Tibial nerve (tissue), 4 donors: ENCODE measurements around the gene MICU1. TPM values are rescaled to one million over a fixed set of nuclear protein-coding genes. Genes with fewer than 3 reads are reported as not detected.
"Not testable (repeated sequence)": the region's sequence is repeated elsewhere in the genome, so short reads cannot be mapped to it uniquely, and the experiment has no call there.

Source experiments
- DNase-seq, 2 donors: peaks; one replicate each; pipeline ENCODE4 v3.0.0-alpha.2; 2019; ENCODE audit warnings: low spot score in 2 of 2
- H3K27ac ChIP-seq, 4 donors: fragments of 200-600 bp; sonication (generic) in 3 of 4; one replicate each; pipeline ENCODE4 v1.5.1; 2017 to 2019; ENCODE audit warnings: mild to moderate bottlenecking in 1 of 4
- H3K27me3 ChIP-seq, 2 donors: fragments of 200-600 bp; sonication (generic) in 1 of 2; one replicate each; pipeline versions ENCODE4 v1.5.1 to v1.6.0; 2017 to 2019
- H3K36me3 ChIP-seq, 3 donors: fragments of 200-600 bp; sonication (generic); one replicate each; pipeline ENCODE4 v1.5.1; 2018 to 2019
- H3K4me1 ChIP-seq, 4 donors: fragments of 200-600 bp; sonication (generic) in 3 of 4; one replicate each; pipeline ENCODE4 v1.5.1; 2017 to 2019
- H3K4me3 ChIP-seq, 4 donors: fragments of 200-600 bp; sonication (generic) in 3 of 4; one replicate each; pipeline ENCODE4 v1.5.1; 2017 to 2019; ENCODE audit warnings: mild to moderate bottlenecking in 1 of 4, moderate library complexity in 1 of 4
- H3K9me3 ChIP-seq, 4 donors: fragments of 200-600 bp; sonication (generic) in 3 of 4; one replicate each; pipeline ENCODE4 v1.5.1; 2017 to 2019
- EP300 ChIP-seq, 2 donors: sonication (generic); formaldehyde crosslinking; IDR thresholded peaks; one replicate each; pipeline ENCODE4 v1.6.1; 2017; ENCODE audit warnings: antibody characterized with exemption in 2 of 2, mild to moderate bottlenecking in 1 of 2
- POLR2A ChIP-seq, 2 donors: fragments of 450-650 bp; IDR thresholded peaks; one replicate each; pipeline ENCODE4 v1.6.1; 2017; ENCODE audit warnings: antibody characterized with exemption in 2 of 2, mild to moderate bottlenecking in 2 of 2, moderate library complexity in 2 of 2
- WGBS, 2 donors: methylation state at CpG; one replicate each; pipeline ENCODE4 v1.1.5; 2018; 5-methylcytosine and 5-hydroxymethylcytosine counted together
- total RNA-seq, 4 donors: library from RNA; depleted of rRNA; stranded (reverse); fragments of >200 nt; gene quantifications; one replicate each; pipeline ENCODE4 v1.1.0, GENCODE V29; 2016
- TF ChIP-seq, protein P1 (sequence below), 5 experiments: fragments of 200-600 bp in 3 of 5; fragments of 450-650 bp in 2 of 5; sonication (generic) in 3 of 5; IDR thresholded peaks; one replicate each; pipeline ENCODE4 v1.5.1; 2016 to 2019; ENCODE audit warnings: antibody characterized with exemption in 5 of 5, mild to moderate bottlenecking in 3 of 5, moderate library complexity in 2 of 5

Gene MICU1
- total RNA-seq, 4 donors from 2014 or later, result 19.4 to 46.5 (median 35.8) TPM

DNA sequence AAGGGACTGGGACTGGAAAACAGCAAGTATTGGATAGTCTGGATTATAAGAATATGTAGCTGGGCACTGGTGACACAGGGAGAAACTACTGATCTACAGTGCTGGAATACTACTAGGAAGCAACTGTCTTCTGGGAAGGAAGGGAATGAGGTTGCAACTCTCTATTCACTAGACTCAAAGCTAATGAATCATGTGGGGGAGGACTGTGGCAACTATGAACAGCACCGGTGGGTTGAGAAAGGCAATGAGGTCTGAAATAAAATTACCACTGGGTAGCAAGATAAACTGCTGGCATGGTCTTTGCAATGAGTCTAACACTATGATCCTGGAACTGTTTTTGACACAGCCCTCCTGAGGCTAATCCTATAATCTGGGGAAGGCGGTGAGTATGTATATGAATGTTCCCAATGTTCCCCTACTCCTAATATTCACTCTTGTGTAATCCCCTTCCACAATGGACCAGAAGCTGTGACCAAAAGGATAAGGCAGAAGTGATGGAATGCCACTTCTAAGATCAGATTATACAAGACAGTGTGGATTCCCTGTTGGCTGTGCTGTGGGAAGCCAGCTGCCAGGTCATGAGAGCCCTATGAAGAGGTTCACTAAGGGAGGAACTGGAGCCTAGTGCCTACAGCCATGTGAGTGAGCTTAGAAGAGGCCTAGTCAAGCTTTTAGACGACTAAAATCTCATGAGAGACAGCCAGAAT lies 169.8 kb downstream of the MICU1 start:
- peaks cover 0 to 16% (median 0%) of the 10 kb centered on the region in 3 donors for H3K36me3 ChIP-seq
- no peak overlapping the region for H3K27ac ChIP-seq
- no peak for DNase-seq
- H3K9me3 ChIP-seq, result no peaks in the 10 kb centered on the region
- 45 to 49% methylated on average over 3 of the region's 3 CpGs for WGBS, 2 donors
- TF ChIP-seq POLR2A (IDR thresholded peaks at IDR 0.05), result no peak
- TF ChIP-seq, protein P1, sequence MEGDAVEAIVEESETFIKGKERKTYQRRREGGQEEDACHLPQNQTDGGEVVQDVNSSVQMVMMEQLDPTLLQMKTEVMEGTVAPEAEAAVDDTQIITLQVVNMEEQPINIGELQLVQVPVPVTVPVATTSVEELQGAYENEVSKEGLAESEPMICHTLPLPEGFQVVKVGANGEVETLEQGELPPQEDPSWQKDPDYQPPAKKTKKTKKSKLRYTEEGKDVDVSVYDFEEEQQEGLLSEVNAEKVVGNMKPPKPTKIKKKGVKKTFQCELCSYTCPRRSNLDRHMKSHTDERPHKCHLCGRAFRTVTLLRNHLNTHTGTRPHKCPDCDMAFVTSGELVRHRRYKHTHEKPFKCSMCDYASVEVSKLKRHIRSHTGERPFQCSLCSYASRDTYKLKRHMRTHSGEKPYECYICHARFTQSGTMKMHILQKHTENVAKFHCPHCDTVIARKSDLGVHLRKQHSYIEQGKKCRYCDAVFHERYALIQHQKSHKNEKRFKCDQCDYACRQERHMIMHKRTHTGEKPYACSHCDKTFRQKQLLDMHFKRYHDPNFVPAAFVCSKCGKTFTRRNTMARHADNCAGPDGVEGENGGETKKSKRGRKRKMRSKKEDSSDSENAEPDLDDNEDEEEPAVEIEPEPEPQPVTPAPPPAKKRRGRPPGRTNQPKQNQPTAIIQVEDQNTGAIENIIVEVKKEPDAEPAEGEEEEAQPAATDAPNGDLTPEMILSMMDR (IDR thresholded peaks at IDR 0.05), result no peak
- TF ChIP-seq EP300 (IDR thresholded peaks at IDR 0.05), result no peak
- H3K27me3 ChIP-seq, result no peaks in the 10 kb centered on the region
- H3K4me1 ChIP-seq, result peaks cover 0 to 6% (median 2%) of the 10 kb centered on the region in 4 donors
- no peak overlapping the region for H3K4me3 ChIP-seq

DNA sequence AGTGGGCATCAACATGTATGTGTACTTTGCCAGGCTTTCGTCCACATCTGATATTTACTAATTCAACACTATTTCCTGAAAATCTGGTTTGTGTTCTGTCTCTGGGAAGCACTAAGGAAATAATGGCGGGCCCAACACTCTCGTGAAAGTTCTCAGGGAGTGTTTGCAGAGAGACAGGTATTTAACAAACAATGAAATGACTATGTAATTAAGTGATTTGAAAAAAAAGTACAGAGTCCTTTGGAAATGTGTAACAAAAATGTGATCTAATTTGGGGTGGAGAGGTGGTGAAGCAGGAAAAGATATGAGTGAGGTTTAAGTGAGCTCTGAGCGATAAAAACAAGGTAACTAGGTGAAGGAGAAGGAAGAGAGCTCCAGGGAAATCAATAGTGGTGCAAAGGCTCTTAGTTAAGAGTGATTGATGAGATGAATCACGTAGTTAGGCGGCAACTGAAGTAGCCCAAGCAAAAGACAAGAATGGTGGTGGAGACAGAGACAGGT lies 175.9 kb downstream of the MICU1 start:
- no peak overlapping the region for H3K27ac ChIP-seq
- H3K36me3 ChIP-seq, result peaks cover 0 to 12% (median 0%) of the 10 kb centered on the region in 3 donors
- no peaks in the 10 kb centered on the region for H3K9me3 ChIP-seq
- no peak for DNase-seq
- TF ChIP-seq EP300 (IDR thresholded peaks at IDR 0.05) (no peak), POLR2A (IDR thresholded peaks at IDR 0.05) (no peak)
- TF ChIP-seq, protein P1 (IDR thresholded peaks at IDR 0.05), result no peak
- WGBS, 2 donors, result 92 to 95% methylated on average over 6 of the region's 6 CpGs
- H3K27me3 ChIP-seq, result no peaks in the 10 kb centered on the region
- no peaks in the 10 kb centered on the region for H3K4me1 ChIP-seq
- no peak overlapping the region for H3K4me3 ChIP-seq

DNA sequence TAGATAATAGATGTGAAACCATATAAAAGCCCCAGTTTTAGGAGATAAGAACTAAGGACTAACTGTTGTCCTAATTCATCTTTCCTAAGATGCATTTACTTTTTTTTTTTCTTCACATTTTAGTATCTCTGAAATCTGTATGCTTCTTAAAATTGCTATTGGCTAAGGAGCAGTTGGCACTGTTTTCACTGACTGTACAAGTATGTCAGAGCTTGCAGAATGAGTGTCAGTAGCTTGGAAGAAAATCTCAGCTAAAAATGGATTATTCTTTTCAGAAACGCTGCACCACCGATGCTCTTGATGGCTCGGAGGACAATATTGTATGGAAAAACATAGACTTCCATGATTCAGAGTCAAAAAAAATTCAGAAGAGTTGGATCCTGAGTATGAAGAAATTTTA lies 180.0 kb downstream of the MICU1 start:
- 61 to 64% methylated on average over 3 of the region's 3 CpGs for WGBS, 2 donors
- Histone ChIP-seq H3K36me3 (peaks cover 0 to 11% (median 0%) of the 10 kb centered on the region in 3 donors), H3K9me3 (no peaks in the 10 kb centered on the region), H3K4me1 (no peaks in the 10 kb centered on the region), H3K4me3 (no peak overlapping the region), H3K27me3 (no peaks in the 10 kb centered on the region), H3K27ac (no peak overlapping the region)
- TF ChIP-seq POLR2A (IDR thresholded peaks at IDR 0.05) (no peak), EP300 (IDR thresholded peaks at IDR 0.05) (no peak)
- TF ChIP-seq, protein P1 (IDR thresholded peaks at IDR 0.05), result no peak
- DNase-seq, result no peak

DNA sequence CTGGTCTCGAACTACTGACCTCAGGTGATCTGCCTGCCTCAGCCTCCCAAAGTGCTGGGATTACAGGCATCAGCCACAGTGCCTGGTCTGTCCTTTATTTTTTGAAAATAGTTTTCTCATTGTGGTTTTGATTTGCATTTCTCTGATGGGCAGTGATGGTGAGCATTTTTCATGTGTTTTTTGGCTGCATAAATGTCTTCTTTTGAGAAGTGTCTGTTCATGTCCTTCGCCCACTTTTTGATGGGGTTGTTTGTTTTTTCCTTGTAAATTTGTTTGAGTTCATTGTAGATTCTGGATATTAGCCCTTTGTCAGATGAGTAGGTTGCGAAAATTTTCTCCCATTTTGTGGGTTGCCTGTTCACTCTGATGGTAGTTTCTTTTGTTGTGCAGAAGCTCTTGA lies 182.9 kb downstream of the MICU1 start:
- not testable (repeated sequence) for H3K4me1 ChIP-seq, H3K27me3 ChIP-seq, DNase-seq, H3K4me3 ChIP-seq, H3K9me3 ChIP-seq, H3K27ac ChIP-seq
- H3K36me3 ChIP-seq, result peaks cover 0 to 11% (median 0%) of the 10 kb centered on the region in 3 donors
- 98 to 100% methylated on average over 3 of the region's 3 CpGs for WGBS, 2 donors

DNA sequence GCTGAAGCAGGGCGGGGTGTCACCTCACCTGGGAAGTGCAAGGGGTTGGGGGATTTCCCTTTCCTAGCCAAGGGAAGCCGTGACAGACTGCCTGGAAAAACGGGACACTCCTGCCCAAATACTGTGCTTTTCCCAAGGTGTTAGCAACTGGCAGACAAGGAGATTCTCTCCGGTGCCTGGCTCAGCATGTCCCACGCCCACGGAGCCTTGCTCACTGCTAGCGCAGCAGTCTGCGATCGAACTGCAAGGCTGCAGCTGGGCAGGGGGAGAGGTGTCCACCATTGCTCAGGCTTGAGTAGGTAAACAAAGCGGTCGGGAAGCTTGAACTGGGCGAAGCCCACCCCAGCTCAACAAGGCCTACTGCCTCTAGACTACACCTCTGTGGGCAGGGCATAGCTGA lies 190.3 kb downstream of the MICU1 start:
- Histone ChIP-seq H3K27me3 (no peaks in the 10 kb centered on the region), H3K4me1 (no peaks in the 10 kb centered on the region), H3K36me3 (no peaks in the 10 kb centered on the region), H3K4me3 (no peak overlapping the region), H3K9me3 (peaks cover 0 to 5% (median 0%) of the 10 kb centered on the region in 4 donors), H3K27ac (no peak overlapping the region)
- 95 to 97% methylated on average over 12 of the region's 12 CpGs for WGBS, 2 donors
- no peak for DNase-seq
- TF ChIP-seq EP300 (IDR thresholded peaks at IDR 0.05) (no peak), POLR2A (IDR thresholded peaks at IDR 0.05) (no peak)
- TF ChIP-seq, protein P1 (IDR thresholded peaks at IDR 0.05), result no peak

DNA sequence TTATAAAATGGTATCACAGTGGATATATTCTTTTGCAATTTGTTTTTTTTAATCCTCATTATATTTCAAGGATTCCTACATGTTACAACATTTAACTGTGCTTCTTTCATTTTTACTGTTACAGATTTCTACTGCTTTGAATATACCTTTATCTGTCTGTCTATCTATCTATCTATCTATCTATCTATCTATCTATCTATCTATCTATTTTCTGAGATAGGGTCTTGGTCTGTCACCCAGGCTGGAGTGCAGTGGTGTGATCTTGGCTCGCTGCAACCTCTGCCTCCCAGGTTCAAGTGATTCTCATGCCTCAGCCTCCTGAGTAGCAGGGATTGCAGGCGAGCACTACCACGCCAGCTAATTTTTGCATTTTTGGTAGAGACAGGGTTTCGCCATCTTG lies 194.9 kb downstream of the MICU1 start:
- H3K27ac ChIP-seq, H3K4me3 ChIP-seq, H3K27me3 ChIP-seq, H3K9me3 ChIP-seq, DNase-seq, H3K36me3 ChIP-seq: not testable (repeated sequence)
- WGBS, 2 donors, result 96 to 100% methylated on average over 4 of the region's 4 CpGs
- peaks cover 0 to 14% (median 5%) of the 10 kb centered on the region in 4 donors for H3K4me1 ChIP-seq
